HG03097 (cell line): ENCODE data around the gene BNIP3.
"Not testable (repeated sequence)": the region's sequence is repeated elsewhere in the genome, so short reads cannot be mapped to it uniquely, and the experiment has no call there.

ENCODE experiments used
- ATAC-seq: cut with Tn5 transposase; IDR thresholded peaks from one replicate; pipeline ENCODE4 v1.9.1; 2021; ENCODE audit not compliant: unreplicated experiment, low FRiP score

BNIP3 gene

DNA sequence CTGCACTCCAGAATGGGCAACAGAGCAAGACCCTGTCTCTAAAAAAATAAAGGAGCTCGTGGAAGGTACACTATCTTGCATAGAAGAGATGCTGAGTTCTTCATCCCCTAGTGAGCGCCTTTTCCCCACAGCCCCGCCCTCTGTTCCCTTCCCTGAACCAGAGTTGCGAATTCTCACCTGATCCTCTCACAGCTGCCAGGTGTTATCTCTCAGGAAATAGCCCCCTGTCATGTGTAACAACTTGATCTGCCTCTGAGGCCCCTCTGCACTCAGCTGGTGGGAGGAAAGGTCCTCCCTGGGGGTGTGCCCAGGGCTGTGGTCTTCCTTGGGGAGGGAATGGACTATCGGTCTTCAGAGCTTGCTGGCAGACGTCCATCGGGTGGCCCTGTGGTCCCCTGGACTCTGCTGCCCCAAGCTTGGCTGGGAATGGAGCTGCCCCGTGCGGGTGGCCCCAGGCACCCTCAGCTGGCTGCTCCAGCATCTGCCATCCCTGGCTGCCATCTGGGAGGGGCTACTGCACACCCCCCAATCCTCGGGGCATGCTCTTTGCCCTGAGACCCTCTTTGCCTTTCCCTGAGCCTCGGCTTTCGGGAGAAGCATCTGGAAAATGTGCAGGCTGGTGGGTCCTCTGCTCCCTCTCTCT lies 21.7 kb upstream of the BNIP3 start:
- no peak for ATAC-seq

DNA sequence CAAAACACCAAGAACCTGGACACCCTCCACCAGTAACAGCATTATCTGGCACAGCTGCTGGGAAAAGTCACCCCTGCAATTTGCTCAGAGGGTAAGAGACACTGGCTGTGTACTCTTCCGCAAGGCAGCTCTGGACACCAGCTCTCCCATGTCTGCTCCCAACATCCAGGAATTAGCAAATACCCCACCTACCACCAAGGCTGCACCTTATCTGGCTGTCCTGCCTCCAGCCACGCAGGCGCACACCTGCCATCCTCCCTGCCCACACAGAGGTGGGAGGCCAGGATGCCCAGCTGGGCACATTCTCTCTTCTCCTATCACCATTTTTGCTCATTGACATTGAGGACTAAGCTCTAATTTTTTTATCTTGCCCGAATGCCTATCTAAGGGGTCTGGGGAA lies 20.3 kb upstream of the BNIP3 start:
- no peak for ATAC-seq

GRCh38 chr10:132001238-132001972 lies 19.7 kb upstream of the BNIP3 start:
- ATAC-seq = no peak

- no peak for ATAC-seq
These were observed 17.3 kb upstream of the BNIP3 start for GRCh38 chr10:131998845-131999681.

DNA sequence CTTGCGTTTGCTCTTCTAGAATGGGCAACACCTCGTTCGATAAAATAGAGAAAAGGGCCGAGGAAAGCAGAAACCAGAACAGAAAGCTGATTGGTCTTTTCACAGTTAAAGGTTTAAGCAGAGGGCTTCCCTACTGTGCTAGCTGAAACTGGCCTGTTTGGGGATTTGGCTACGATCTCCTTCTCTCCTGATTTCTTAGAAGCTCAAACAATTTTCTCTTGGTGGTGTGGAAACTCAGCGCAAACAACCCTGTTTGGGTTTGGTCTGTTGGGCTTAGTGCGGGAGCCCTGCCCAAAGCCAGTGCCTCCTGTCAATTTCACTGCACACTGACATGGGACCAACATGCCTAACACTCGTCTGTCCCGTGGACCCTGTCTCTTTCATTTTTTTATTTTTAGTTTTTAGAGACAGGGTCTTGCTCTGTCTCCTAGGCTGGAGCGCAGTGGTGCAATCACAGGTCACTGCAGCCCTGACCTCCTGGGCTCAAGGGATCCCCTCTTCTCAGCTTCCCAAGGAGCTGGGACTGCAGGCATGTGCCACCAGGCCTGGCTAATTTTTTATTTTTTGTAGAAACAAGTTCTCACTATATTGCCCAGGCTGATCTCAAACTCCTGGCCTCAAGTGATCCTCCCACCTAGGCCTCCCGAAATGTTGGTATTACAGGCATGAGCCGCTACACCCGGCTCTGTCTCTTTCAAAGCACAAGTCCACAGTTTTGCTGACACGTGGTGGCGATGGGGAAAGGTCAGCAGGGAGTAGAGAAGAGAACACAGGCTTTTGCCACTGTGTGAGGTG lies 16.5 kb upstream of the BNIP3 start:
- no peak for ATAC-seq

DNA sequence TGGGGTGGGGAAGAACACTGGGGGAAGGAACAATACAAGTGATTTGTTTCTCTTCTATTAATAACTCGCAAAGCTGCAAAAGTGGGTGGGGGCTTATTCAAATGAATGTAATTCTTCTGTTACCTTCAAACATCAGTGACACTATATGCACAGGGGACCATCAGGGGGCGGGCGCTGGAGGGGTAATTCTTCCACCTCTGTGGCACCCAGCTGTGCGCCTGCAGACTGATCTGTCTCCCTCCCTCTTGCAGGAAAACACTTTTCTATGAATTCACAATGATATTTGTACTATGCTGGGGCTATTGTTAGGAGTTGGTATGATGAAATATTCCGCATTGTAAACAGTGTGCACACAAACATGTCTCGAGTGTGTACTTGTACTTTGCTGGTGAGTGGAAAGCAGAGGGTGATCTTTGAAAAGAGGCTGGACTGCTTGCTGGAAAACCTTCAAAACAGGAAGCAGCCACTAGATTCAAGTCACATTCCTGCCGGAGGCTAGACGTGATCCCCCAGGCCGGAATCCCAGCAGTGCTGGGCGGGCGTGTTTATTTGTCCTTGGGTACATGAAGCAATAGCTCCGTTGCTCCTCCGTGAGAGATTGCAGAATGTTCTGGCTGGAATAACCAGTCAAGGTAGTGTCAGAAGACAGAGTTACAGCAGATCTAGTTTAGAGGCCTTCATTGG lies 15.8 kb upstream of the BNIP3 start:
- ATAC-seq = no peak

GRCh38 chr10:131996466-131997365 lies 15.0 kb upstream of the BNIP3 start:
- no peak for ATAC-seq

DNA sequence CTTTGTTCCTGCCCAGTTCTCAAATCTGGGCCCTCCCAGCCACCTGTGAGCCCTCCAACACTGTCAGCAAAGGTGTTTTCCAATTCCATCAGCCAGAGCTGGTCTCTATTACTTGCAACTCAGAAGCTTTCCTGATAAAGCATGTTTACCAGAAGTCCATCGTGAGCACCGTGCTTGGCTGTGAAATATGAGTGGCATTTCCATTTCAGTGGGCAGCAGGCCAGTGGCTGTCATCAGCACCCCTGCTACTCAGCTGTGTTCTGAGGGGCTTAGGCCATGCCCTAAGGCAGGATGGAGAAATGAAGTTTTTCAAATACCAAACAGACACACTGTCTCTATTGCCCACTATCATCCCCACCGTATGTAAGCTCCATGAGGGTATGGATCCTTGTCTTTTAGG lies 12.7 kb upstream of the BNIP3 start:
- no peak for ATAC-seq

DNA sequence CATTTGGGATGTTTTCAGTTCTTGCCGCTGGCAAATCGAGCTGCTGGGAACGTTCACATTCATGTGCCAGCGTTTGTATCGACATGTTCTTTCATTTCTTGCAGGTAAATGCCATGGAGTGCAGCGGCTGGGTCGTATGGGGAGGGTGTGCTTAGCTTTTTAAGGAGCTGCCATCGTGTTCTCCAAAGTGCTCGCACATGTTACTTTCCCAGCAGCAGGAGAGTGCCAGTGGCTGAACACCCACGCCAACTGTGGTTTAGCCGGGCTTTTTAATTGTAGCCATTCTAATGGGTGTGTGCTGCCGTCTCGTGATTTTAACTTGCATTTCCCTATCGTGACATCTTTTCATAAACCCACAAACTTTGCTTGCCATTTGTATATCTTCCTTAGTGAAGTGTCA lies 11.6 kb upstream of the BNIP3 start:
- no peak for ATAC-seq

GRCh38 chr10:131991726-131992125 lies 10.0 kb upstream of the BNIP3 start:
- no peak for ATAC-seq

GRCh38 chr10:131987786-131988185 lies 6.1 kb upstream of the BNIP3 start:
- not testable (repeated sequence) for ATAC-seq

DNA sequence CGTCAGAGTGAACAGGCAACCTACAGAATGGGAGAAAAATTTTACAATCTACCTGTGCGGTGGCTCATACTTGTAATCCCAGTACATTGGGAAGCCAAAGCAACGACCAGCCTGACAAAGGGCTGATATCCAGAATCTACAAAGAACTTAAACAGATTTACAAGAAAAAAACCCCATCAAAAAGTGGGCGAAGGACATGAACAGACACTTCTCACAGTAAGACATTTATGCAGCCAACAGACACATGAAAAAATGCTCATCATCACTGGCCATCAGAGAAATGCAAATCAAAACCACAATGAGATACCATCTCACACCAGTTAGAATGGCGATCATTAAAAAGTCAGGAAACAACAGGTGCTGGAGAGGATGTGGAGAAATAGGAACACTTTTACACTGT lies 5.6 kb upstream of the BNIP3 start:
- ATAC-seq = not testable (repeated sequence)

- not testable (repeated sequence) for ATAC-seq
These were observed 5.1 kb upstream of the BNIP3 start for GRCh38 chr10:131986851-131987250.

DNA sequence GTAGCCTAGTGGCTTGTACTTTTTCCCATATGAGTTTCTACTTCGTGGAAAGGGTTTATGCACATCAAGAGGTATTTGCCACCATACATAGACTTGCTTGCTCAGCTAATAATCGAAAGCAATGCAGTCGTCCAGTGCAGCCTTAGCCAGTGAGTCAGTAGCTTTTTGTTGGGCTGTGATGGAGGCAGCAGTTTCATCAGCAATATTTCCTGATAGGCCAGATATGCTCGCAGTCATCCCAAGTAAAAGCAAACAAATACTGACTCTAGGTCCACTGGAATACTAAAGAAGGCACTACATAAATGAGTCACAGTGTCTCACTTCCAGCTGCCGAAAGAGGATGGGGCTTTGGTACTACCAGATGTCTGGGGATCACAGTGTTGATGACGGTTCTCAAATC lies 2.1 kb upstream of the BNIP3 start:
- no peak for ATAC-seq

- no peak for ATAC-seq
These were observed 1.1 kb upstream of the BNIP3 start for GRCh38 chr10:131982796-131983195.

- no peak for ATAC-seq
These were observed 548 bp upstream of the BNIP3 start for GRCh38 chr10:131982185-131982756.

DNA sequence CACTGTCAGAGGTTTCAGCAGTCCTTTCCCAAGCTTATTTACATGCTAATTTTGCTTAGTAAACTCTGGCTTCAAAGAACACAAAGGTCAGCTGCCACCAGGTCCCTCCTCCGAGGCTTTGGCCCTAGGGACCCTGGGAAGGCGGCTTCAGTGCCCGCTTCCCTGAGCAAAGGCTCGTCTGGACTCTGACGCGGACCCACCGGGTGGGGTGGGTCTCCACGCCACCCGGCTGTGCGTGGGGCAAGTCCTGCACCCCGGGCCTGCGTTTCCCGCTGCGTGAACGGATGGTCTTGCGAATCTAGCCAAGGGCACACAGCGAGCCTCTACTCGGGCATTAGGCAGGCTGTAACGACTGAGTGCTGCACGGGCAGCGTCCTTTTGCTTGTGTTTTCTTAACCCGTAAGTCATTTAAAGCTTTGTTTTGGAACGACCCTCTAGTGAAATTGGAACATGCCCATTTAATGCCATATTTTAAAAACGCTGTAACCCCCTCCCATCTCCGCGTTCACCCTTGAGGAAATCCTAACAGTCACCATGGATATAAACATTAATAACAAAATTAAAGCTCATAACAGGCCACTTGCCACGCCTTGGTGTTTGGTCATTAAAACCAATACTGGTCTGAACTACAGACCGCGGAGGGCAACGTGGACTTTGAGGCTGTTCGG lies 828 bp downstream of the BNIP3 start:
- no peak for ATAC-seq

DNA sequence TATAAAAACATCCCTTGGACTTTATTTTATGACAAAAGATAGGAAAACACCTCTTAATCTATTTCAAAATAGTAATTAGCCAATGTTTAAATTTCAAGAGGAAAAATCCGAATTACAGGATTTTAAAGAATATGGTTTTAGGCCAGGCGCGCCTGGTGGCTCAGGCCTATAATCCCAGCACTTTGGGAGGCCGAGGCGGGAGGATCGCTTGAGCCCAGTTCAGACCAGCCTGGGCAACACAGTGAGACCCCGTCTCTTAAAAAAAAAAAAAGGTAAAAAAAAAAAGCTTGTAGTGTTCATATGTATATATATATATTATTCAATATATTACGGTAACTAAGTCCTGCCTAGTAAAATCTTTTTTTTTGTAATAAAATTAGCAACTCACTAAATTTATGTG lies 1.4 kb downstream of the BNIP3 start:
- no peak for ATAC-seq
